Renal cortex interstitium (tissue), 11 donors: ENCODE results near the gene NKX1-1. TPM values are rescaled to one million over a fixed set of nuclear protein-coding genes. Genes with fewer than 3 reads are reported as not detected.

Experiments
- DNase-seq, 11 donors: peaks; one replicate each; pipeline ENCODE4 v3.0.0-alpha.2; 2013; ENCODE audit warnings: low read depth in 9 of 11, low spot score in 4 of 11; ENCODE audit errors: extremely low read depth in 1 of 11
- polyA plus RNA-seq, 3 donors: library from polyadenylated mRNA; unstranded; fragments of 120-200 nt; gene quantifications; one replicate each; pipeline ENCODE4 v1.2.1, GENCODE V29; 2013; ENCODE audit not compliant: insufficient read length in 3 of 3

NKX1-1 gene
- polyA plus RNA-seq, 3 donors = not detected

- no peak for DNase-seq
Measured at GRCh38 chr4:1367230-1367935, 38.9 kb downstream of the NKX1-1 start.

- DNase-seq = no peak
Measured at GRCh38 chr4:1366371-1367229, 39.6 kb downstream of the NKX1-1 start.

GRCh38 chr4:1365271-1366178 lies 40.7 kb downstream of the NKX1-1 start:
- DNase-seq = no peak

GRCh38 chr4:1364748-1365147 lies 41.5 kb downstream of the NKX1-1 start:
- no peak for DNase-seq

GRCh38 chr4:1364217-1364616 lies 42.0 kb downstream of the NKX1-1 start:
- DNase-seq = no peak

GRCh38 chr4:1363513-1363912 lies 42.7 kb downstream of the NKX1-1 start:
- DNase-seq = no peak

GRCh38 chr4:1362521-1362920 lies 43.7 kb downstream of the NKX1-1 start:
- no peak for DNase-seq

- no peak for DNase-seq
Measured at GRCh38 chr4:1362046-1362445, 44.2 kb downstream of the NKX1-1 start.

GRCh38 chr4:1361431-1361830 lies 44.8 kb downstream of the NKX1-1 start:
- no peak for DNase-seq

GRCh38 chr4:1360423-1361283 lies 45.6 kb downstream of the NKX1-1 start:
- no peak for DNase-seq

- DNase-seq = no peak
Measured at GRCh38 chr4:1359976-1360375, 46.3 kb downstream of the NKX1-1 start.

GRCh38 chr4:1359144-1359501 lies 47.1 kb downstream of the NKX1-1 start:
- no peak for DNase-seq

GRCh38 chr4:1358421-1359143 lies 47.7 kb downstream of the NKX1-1 start:
- DNase-seq = no peak

- no peak for DNase-seq
Measured at GRCh38 chr4:1357356-1358248, 48.6 kb downstream of the NKX1-1 start.

GRCh38 chr4:1356181-1356998 lies 49.9 kb downstream of the NKX1-1 start:
- DNase-seq = peak in 10 of 11 donors; percentile 12 to 36 (median 29)

- DNase-seq = no peak
Measured at GRCh38 chr4:1355378-1355777, 50.9 kb downstream of the NKX1-1 start.
